Type B pancreatic cell (in vitro differentiated cells): ENCODE data around the gene UBAP2L. TPM values are rescaled to one million over a fixed set of nuclear protein-coding genes. Genes with fewer than 3 reads are reported as not detected.

Experiments
- DNase-seq: peaks from one replicate; pipeline ENCODE4 v3.0.0; 2021; ENCODE audit warnings: mixed read lengths; ENCODE audit not compliant: unreplicated experiment; ENCODE audit errors: extremely low spot score
- H3K27ac Mint-ChIP-seq: 2 replicates; pipeline ENCODE4 v1.8.0; 2021; ENCODE audit warnings: mild to moderate bottlenecking, mixed read lengths
- H3K27me3 Mint-ChIP-seq: 2 replicates; pipeline ENCODE4 v1.8.0; 2021; ENCODE audit warnings: mixed read lengths
- H3K36me3 Mint-ChIP-seq: 2 replicates; pipeline ENCODE4 v1.8.0; 2021; ENCODE audit warnings: mixed read lengths
- H3K4me1 Mint-ChIP-seq: one replicate; pipeline ENCODE4 v1.8.0; 2021; ENCODE audit warnings: mixed read lengths; ENCODE audit not compliant: unreplicated experiment
- H3K4me3 Mint-ChIP-seq: 2 replicates; pipeline ENCODE4 v1.8.0; 2021; ENCODE audit warnings: mild to moderate bottlenecking, mixed read lengths
- H3K9me3 Mint-ChIP-seq: 2 replicates; pipeline ENCODE4 v1.8.0; 2021; ENCODE audit warnings: mixed read lengths
- total RNA-seq: library from RNA; stranded (reverse); gene quantifications from 2 replicates; pipeline ENCODE4 v1.2.1, GENCODE V29; 2021; ENCODE audit warnings: low replicate concordance
- TF ChIP-seq, protein P1 (sequence below): fragments of 200-600 bp; sonication (generic); conservative IDR thresholded peaks from 2 replicates; pipeline ENCODE4 v1.5.0; 2021; ENCODE audit warnings: antibody characterized with exemption, mild to moderate bottlenecking

UBAP2L gene
- total RNA-seq, 1 donor from 2014 or later = 216 TPM

GRCh38 chr1:154183046-154183915 is 37.5 kb upstream of the UBAP2L start:
- peaks cover 15% of the 10 kb centered on the region for H3K36me3 Mint-ChIP-seq
- H3K4me1 Mint-ChIP-seq = peaks cover 41% of the 10 kb centered on the region

GRCh38 chr1:154186177-154186576 is 34.6 kb upstream of the UBAP2L start:
- TF ChIP-seq, protein P1, sequence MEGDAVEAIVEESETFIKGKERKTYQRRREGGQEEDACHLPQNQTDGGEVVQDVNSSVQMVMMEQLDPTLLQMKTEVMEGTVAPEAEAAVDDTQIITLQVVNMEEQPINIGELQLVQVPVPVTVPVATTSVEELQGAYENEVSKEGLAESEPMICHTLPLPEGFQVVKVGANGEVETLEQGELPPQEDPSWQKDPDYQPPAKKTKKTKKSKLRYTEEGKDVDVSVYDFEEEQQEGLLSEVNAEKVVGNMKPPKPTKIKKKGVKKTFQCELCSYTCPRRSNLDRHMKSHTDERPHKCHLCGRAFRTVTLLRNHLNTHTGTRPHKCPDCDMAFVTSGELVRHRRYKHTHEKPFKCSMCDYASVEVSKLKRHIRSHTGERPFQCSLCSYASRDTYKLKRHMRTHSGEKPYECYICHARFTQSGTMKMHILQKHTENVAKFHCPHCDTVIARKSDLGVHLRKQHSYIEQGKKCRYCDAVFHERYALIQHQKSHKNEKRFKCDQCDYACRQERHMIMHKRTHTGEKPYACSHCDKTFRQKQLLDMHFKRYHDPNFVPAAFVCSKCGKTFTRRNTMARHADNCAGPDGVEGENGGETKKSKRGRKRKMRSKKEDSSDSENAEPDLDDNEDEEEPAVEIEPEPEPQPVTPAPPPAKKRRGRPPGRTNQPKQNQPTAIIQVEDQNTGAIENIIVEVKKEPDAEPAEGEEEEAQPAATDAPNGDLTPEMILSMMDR = peak; percentile 69
- H3K27me3 Mint-ChIP-seq = peaks cover 4% of the 10 kb centered on the region
- peak; percentile 71 for DNase-seq
- peak overlapping the region; percentile 13 for H3K4me3 Mint-ChIP-seq
- H3K4me1 Mint-ChIP-seq = peaks cover 22% of the 10 kb centered on the region
- H3K36me3 Mint-ChIP-seq = peaks cover 4% of the 10 kb centered on the region
- H3K27ac Mint-ChIP-seq = peak overlapping the region; percentile 49
- H3K9me3 Mint-ChIP-seq = no peaks in the 10 kb centered on the region

More at GRCh38 chr1:154183046-154183915, 37.5 kb upstream of the UBAP2L start:
- TF ChIP-seq, protein P1 = peak; percentile 10
- H3K27me3 Mint-ChIP-seq = peaks cover 4% of the 10 kb centered on the region
- DNase-seq = peak; percentile 98
- peak overlapping the region; percentile 100 for H3K4me3 Mint-ChIP-seq
- H3K27ac Mint-ChIP-seq = peak overlapping the region; percentile 99
- H3K9me3 Mint-ChIP-seq = no peaks in the 10 kb centered on the region

GRCh38 chr1:154186852-154187501 is 33.8 kb upstream of the UBAP2L start:
- peak overlapping the region; percentile 49 for H3K27ac Mint-ChIP-seq
- H3K4me3 Mint-ChIP-seq = no peak overlapping the region
- TF ChIP-seq, protein P1 = no peak
- peaks cover 4% of the 10 kb centered on the region for H3K36me3 Mint-ChIP-seq
- no peak for DNase-seq
- peaks cover 4% of the 10 kb centered on the region for H3K27me3 Mint-ChIP-seq
- peaks cover 24% of the 10 kb centered on the region for H3K4me1 Mint-ChIP-seq
- H3K9me3 Mint-ChIP-seq = no peaks in the 10 kb centered on the region

GRCh38 chr1:154190550-154190949 is 30.2 kb upstream of the UBAP2L start:
- DNase-seq = no peak
- H3K4me1 Mint-ChIP-seq = peaks cover 21% of the 10 kb centered on the region
- H3K27ac Mint-ChIP-seq = no peak overlapping the region
- H3K9me3 Mint-ChIP-seq = no peaks in the 10 kb centered on the region
- peaks cover 14% of the 10 kb centered on the region for H3K27me3 Mint-ChIP-seq
- no peaks in the 10 kb centered on the region for H3K36me3 Mint-ChIP-seq
- H3K4me3 Mint-ChIP-seq = no peak overlapping the region
- TF ChIP-seq, protein P1 = no peak

DNA sequence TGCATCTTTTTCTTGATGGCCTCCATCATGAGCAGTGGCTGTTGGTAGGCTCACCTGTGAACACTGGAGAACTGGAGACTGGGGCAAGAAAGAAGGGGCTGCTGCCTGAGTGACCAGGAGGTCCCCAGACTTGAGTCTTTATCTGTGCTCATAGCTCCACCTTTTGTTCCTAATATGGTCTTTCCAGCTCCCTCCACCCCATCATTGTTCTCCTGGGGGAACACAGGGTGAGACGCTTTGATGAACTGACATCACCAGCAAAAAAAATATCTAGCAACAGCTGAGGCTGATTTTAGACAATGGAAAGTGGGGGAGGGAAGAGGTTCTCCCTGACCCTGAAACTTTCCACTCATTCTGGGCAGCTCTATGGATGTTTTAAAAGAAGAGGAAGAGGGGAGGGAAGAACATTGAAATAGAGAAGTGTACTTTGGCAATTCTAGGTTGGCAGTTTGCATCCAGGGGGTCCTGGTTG is 28.7 kb upstream of the UBAP2L start, which contains the start of gene TPM3:
Gene TPM3 (minus strand): TSS at position 111 of the 472 bp plus-strand sequence. CDS start 82 bp downstream, at position 29.
- DNase-seq = no peak
- H3K9me3 Mint-ChIP-seq = no peaks in the 10 kb centered on the region
- H3K36me3 Mint-ChIP-seq = no peaks in the 10 kb centered on the region
- TF ChIP-seq, protein P1 = no peak
- peaks cover 14% of the 10 kb centered on the region for H3K27me3 Mint-ChIP-seq
- H3K4me3 Mint-ChIP-seq = no peak within 1 kb of the TSS
- peak within 1 kb of the TSS; percentile 1 for H3K27ac Mint-ChIP-seq
- peaks cover 25% of the 10 kb centered on the region for H3K4me1 Mint-ChIP-seq
